GM18519 (cell line): ENCODE data around the gene ZNF831.

ENCODE experiments used
- ATAC-seq: cut with Tn5 transposase; IDR thresholded peaks from one replicate; pipeline ENCODE4 v1.9.1; 2021; ENCODE audit warnings: mild to moderate bottlenecking, moderate library complexity; ENCODE audit not compliant: unreplicated experiment, low FRiP score

ZNF831 gene

GRCh38 chr20:59291740-59292383 lies 128.2 kb downstream of the ZNF831 start:
- ATAC-seq = no peak

GRCh38 chr20:59295531-59295930 lies 131.9 kb downstream of the ZNF831 start:
- ATAC-seq = no peak

GRCh38 chr20:59297686-59298085 lies 134.1 kb downstream of the ZNF831 start:
- ATAC-seq = no peak

- ATAC-seq = no peak
Observed at GRCh38 chr20:59299945-59300332, 136.3 kb downstream of the ZNF831 start.

- no peak for ATAC-seq
Observed at GRCh38 chr20:59300333-59301081, 136.9 kb downstream of the ZNF831 start, which contains the start of gene EDN3. Gene EDN3, plus strand, starts transcription at chr20:59300611. Its CDS starts 202 bp downstream, at chr20:59300813.

GRCh38 chr20:59301343-59302007 lies 137.9 kb downstream of the ZNF831 start:
- ATAC-seq = no peak

- ATAC-seq = no peak
Observed at GRCh38 chr20:59305908-59306655, 142.5 kb downstream of the ZNF831 start.

- no peak for ATAC-seq
Observed at GRCh38 chr20:59307270-59307669, 143.6 kb downstream of the ZNF831 start.
